Endothelial cell of umbilical vein (primary cell): ENCODE data around the gene DTX3.

ENCODE experiments used
- CTCF ChIP-seq, 2 donors: IDR thresholded peaks; 1 replicate in 1 of 2; 2 replicates in 1 of 2; pipeline ENCODE4 v1.5.1; 2011; ENCODE audit warnings: low read length in 2 of 2, mild to moderate bottlenecking in 2 of 2, moderate library complexity in 2 of 2, control low read depth in 1 of 2, inconsistent platforms in 1 of 2, low read depth in 1 of 2; ENCODE audit not compliant: insufficient read depth in 1 of 2; ENCODE audit errors: extremely low read depth in 1 of 2
- EZH2 ChIP-seq: IDR thresholded peaks from 2 replicates; pipeline ENCODE4 v1.6.1; 2012; ENCODE audit warnings: borderline replicate concordance, low read depth, mild to moderate bottlenecking, moderate library complexity, low read length, inconsistent platforms; ENCODE audit not compliant: severe bottlenecking
- FOS ChIP-seq: IDR thresholded peaks from 2 replicates; pipeline ENCODE4 v1.6.1; 2011; ENCODE audit warnings: mild to moderate bottlenecking, low read length, moderate library complexity, borderline replicate concordance; ENCODE audit not compliant: insufficient read depth
- GATA2 ChIP-seq: IDR thresholded peaks from 2 replicates; pipeline ENCODE4 v1.7.0; 2011; ENCODE audit warnings: low read depth, mild to moderate bottlenecking, moderate library complexity, mixed read lengths, low read length; ENCODE audit not compliant: insufficient read length, insufficient read depth
- MAX ChIP-seq: IDR thresholded peaks from 2 replicates; pipeline ENCODE4 v1.6.1; 2011; ENCODE audit not compliant: insufficient read depth, insufficient read length
- MYC ChIP-seq: IDR thresholded peaks from one replicate; pipeline ENCODE4 v1.6.1; 2011; ENCODE audit warnings: mild to moderate bottlenecking, low read depth, low read length
- POLR2A ChIP-seq: IDR thresholded peaks from 2 replicates; pipeline ENCODE4 v1.6.1; 2012; ENCODE audit warnings: low read depth, mild to moderate bottlenecking, control low read depth, low read length
- POLR2AphosphoS5 ChIP-seq: IDR thresholded peaks from 2 replicates; pipeline ENCODE4 v1.6.1; 2012; ENCODE audit warnings: low read depth, mild to moderate bottlenecking, control low read depth, low read length, moderate library complexity; ENCODE audit not compliant: insufficient read depth

GRCh38 chr12:57602544-57602943 lies 2.1 kb upstream of the DTX3 start:
- TF ChIP-seq POLR2A = no peak
- TF ChIP-seq EZH2 = no peak
- TF ChIP-seq FOS = no peak
- TF ChIP-seq MYC = no peak
- no peak for TF ChIP-seq CTCF (IDR thresholded peaks at IDR 0.05; ENCODE audit: extremely low read depth in 1 of 2, insufficient read depth in 1 of 2, low read depth in 1 of 2, low read length in 2 of 2)
- no peak for TF ChIP-seq MAX
- TF ChIP-seq POLR2AphosphoS5 = no peak
- TF ChIP-seq GATA2 = no peak
